Osteoblast (primary cell): Measurements from ENCODE around the gene GHRH. TPM values are rescaled to one million over a fixed set of nuclear protein-coding genes. Genes with fewer than 3 reads are reported as not detected.

Source experiments
- DNase-seq: peaks from one replicate; pipeline ENCODE4 v3.0.0; 2011; ENCODE audit warnings: low spot score, mixed read lengths; ENCODE audit not compliant: insufficient read length; ENCODE audit errors: missing footprints
- H2AFZ ChIP-seq: 2 replicates; pipeline ENCODE4 v1.6.0; 2011; ENCODE audit warnings: mild to moderate bottlenecking, low read length
- H3K27ac ChIP-seq: 2 replicates; pipeline ENCODE4 v1.5.1; 2011; ENCODE audit warnings: mild to moderate bottlenecking, low read depth, low read length, moderate library complexity
- H3K27me3 ChIP-seq: 2 replicates; pipeline ENCODE4 v1.6.0; 2012; ENCODE audit warnings: mild to moderate bottlenecking, control low read depth, inconsistent platforms, low read length, moderate library complexity; ENCODE audit not compliant: insufficient read depth
- H3K36me3 ChIP-seq: 2 replicates; pipeline ENCODE4 v1.5.1; 2011; ENCODE audit warnings: mild to moderate bottlenecking, low read length, control low read depth, moderate library complexity; ENCODE audit not compliant: insufficient read depth
- H3K4me1 ChIP-seq: 2 replicates; pipeline ENCODE4 v1.5.1; 2011; ENCODE audit warnings: mild to moderate bottlenecking, low read length, control low read depth, moderate library complexity; ENCODE audit not compliant: insufficient read depth
- H3K4me2 ChIP-seq: 2 replicates; pipeline ENCODE4 v1.6.0; 2011; ENCODE audit warnings: mild to moderate bottlenecking, low read length; ENCODE audit not compliant: insufficient read depth
- H3K4me3 ChIP-seq: fragments of 200-600 bp; sonication (generic); 3 replicates; pipeline ENCODE4 v1.5.1; 2012; ENCODE audit warnings: mild to moderate bottlenecking, low read length, inconsistent platforms; ENCODE audit not compliant: insufficient read depth
- H3K79me2 ChIP-seq: 2 replicates; pipeline ENCODE4 v1.6.0; 2012; ENCODE audit warnings: mild to moderate bottlenecking, low read length, control low read depth, inconsistent platforms; ENCODE audit not compliant: insufficient read depth
- H3K9me3 ChIP-seq: 2 replicates; pipeline ENCODE4 v1.5.1; 2011; ENCODE audit warnings: low read depth, low read length, control low read depth
- H4K20me1 ChIP-seq: 2 replicates; pipeline ENCODE4 v1.6.0; 2012; ENCODE audit warnings: mild to moderate bottlenecking, low read length, control low read depth; ENCODE audit not compliant: insufficient read depth
- CTCF ChIP-seq: IDR thresholded peaks from 2 replicates; pipeline ENCODE4 v1.5.1; 2011; ENCODE audit warnings: mild to moderate bottlenecking, low read depth, low read length, moderate library complexity; ENCODE audit errors: extremely low read depth
- total RNA-seq: library from RNA; depleted of rRNA; stranded (reverse); fragments of >200 nt; gene quantifications from 2 replicates; pipeline ENCODE4 v1.2.3, GENCODE V29; 2012

Gene GHRH
- total RNA-seq, 1 donor = not detected

GRCh38 chr20:37234254-37234581 lies 27.4 kb downstream of the GHRH start:
- Histone ChIP-seq H2AFZ (no peak overlapping the region), H3K4me3 (no peak overlapping the region), H3K27ac (no peak overlapping the region), H3K9me3 (no peaks in the 10 kb centered on the region), H3K79me2 (no peaks in the 10 kb centered on the region), H3K4me1 (no peaks in the 10 kb centered on the region), H3K27me3 (no peaks in the 10 kb centered on the region), H3K36me3 (peaks cover 90% of the 10 kb centered on the region), H3K4me2 (no peak overlapping the region), H4K20me1 (peaks cover 6% of the 10 kb centered on the region)
- no peak for TF ChIP-seq CTCF
- no peak for DNase-seq

GRCh38 chr20:37233548-37234253 lies 27.9 kb downstream of the GHRH start:
- no peak overlapping the region for H3K4me2 ChIP-seq
- no peak overlapping the region for H3K27ac ChIP-seq
- H3K79me2 ChIP-seq = no peaks in the 10 kb centered on the region
- no peak overlapping the region for H3K4me3 ChIP-seq
- H3K27me3 ChIP-seq = no peaks in the 10 kb centered on the region
- H2AFZ ChIP-seq = no peak overlapping the region
- no peaks in the 10 kb centered on the region for H3K9me3 ChIP-seq
- peaks cover 90% of the 10 kb centered on the region for H3K36me3 ChIP-seq
- H4K20me1 ChIP-seq = peaks cover 6% of the 10 kb centered on the region
- no peak for DNase-seq
- TF ChIP-seq CTCF = no peak
- no peaks in the 10 kb centered on the region for H3K4me1 ChIP-seq

GRCh38 chr20:37231947-37232630 lies 29.5 kb downstream of the GHRH start:
- no peak overlapping the region for H3K4me2 ChIP-seq
- no peak overlapping the region for H3K4me3 ChIP-seq
- TF ChIP-seq CTCF = no peak
- H3K4me1 ChIP-seq = no peaks in the 10 kb centered on the region
- no peaks in the 10 kb centered on the region for H3K79me2 ChIP-seq
- no peak for DNase-seq
- H4K20me1 ChIP-seq = peaks cover 6% of the 10 kb centered on the region
- peaks cover 96% of the 10 kb centered on the region for H3K36me3 ChIP-seq
- no peaks in the 10 kb centered on the region for H3K27me3 ChIP-seq
- H3K9me3 ChIP-seq = no peaks in the 10 kb centered on the region
- H3K27ac ChIP-seq = no peak overlapping the region
- H2AFZ ChIP-seq = no peak overlapping the region

- Histone ChIP-seq H3K9me3 (no peaks in the 10 kb centered on the region), H3K36me3 (peaks cover 96% of the 10 kb centered on the region), H3K4me3 (no peak overlapping the region), H2AFZ (no peak overlapping the region), H3K27ac (no peak overlapping the region), H3K79me2 (no peaks in the 10 kb centered on the region), H3K4me1 (no peaks in the 10 kb centered on the region), H4K20me1 (peaks cover 6% of the 10 kb centered on the region), H3K4me2 (no peak overlapping the region), H3K27me3 (no peaks in the 10 kb centered on the region)
- DNase-seq = no peak
- TF ChIP-seq CTCF = no peak
These were observed 31.4 kb downstream of the GHRH start for GRCh38 chr20:37230200-37230599.
